H9 (cell line): ENCODE data around the gene SDR39U1. TPM values are rescaled to one million over a fixed set of nuclear protein-coding genes. Genes with fewer than 3 reads are reported as not detected.
"Not testable (repeated sequence)": the region's sequence is repeated elsewhere in the genome, so short reads cannot be mapped to it uniquely, and the experiment has no call there.

Source experiments
- DNase-seq: peaks from one replicate; pipeline ENCODE4 v3.0.0-alpha.2; 2017
- H2AFZ ChIP-seq: one replicate; pipeline ENCODE4 v1.6.1; 2013; ENCODE audit warnings: mild to moderate bottlenecking, low read length, control low read depth, moderate library complexity
- H2AK5ac ChIP-seq: 2 replicates; pipeline ENCODE4 v1.6.1; 2013; ENCODE audit warnings: low read length, control low read depth, mixed read lengths; ENCODE audit not compliant: insufficient read length
- H2BK120ac ChIP-seq: one replicate; pipeline ENCODE4 v1.6.1; 2013; ENCODE audit warnings: low read depth, mild to moderate bottlenecking, low read length, control low read depth, inconsistent platforms; ENCODE audit not compliant: poor library complexity, severe bottlenecking
- H2BK12ac ChIP-seq: 2 replicates; pipeline ENCODE4 v1.6.1; 2013; ENCODE audit warnings: low read length, control low read depth, mixed read lengths, low read depth; ENCODE audit not compliant: insufficient read length
- H2BK15ac ChIP-seq: 2 replicates; pipeline ENCODE4 v1.6.1; 2013; ENCODE audit warnings: low read depth, low read length, control low read depth
- H2BK20ac ChIP-seq: one replicate; pipeline ENCODE4 v1.6.1; 2013; ENCODE audit warnings: low read depth, mild to moderate bottlenecking, low read length, control low read depth, inconsistent platforms; ENCODE audit not compliant: poor library complexity, severe bottlenecking
- H2BK5ac ChIP-seq: 2 replicates; pipeline ENCODE4 v1.6.1; 2013; ENCODE audit warnings: low read length, control low read depth, mixed read lengths; ENCODE audit not compliant: insufficient read length
- H3K14ac ChIP-seq: 2 replicates; pipeline ENCODE4 v1.6.1; 2013; ENCODE audit warnings: low read length, control low read depth; ENCODE audit not compliant: insufficient read depth
- H3K18ac ChIP-seq: 2 replicates; pipeline ENCODE4 v1.6.1; 2013; ENCODE audit warnings: low read depth, mild to moderate bottlenecking, mixed read lengths, low read length, control low read depth; ENCODE audit not compliant: insufficient read length
- H3K23ac ChIP-seq: 2 replicates; pipeline ENCODE4 v1.6.1; 2013; ENCODE audit warnings: low read length, control low read depth, mixed read lengths, low read depth; ENCODE audit not compliant: insufficient read length
- H3K23me2 ChIP-seq: 2 replicates; pipeline ENCODE4 v1.6.1; 2013; ENCODE audit warnings: low read depth, mild to moderate bottlenecking, mixed read lengths, low read length, control low read depth; ENCODE audit not compliant: insufficient read length, poor library complexity, severe bottlenecking
- H3K27ac ChIP-seq: 2 replicates; pipeline ENCODE4 v1.5.1; 2013; ENCODE audit warnings: low read length, control low read depth, mixed read lengths, low read depth; ENCODE audit not compliant: insufficient read length
- H3K27me3 ChIP-seq: 2 replicates; pipeline ENCODE4 v1.6.1; 2013; ENCODE audit warnings: low read length, control low read depth, inconsistent platforms; ENCODE audit not compliant: insufficient read depth
- H3K4ac ChIP-seq: 2 replicates; pipeline ENCODE4 v1.6.1; 2013; ENCODE audit warnings: low read depth, mild to moderate bottlenecking, control low read depth, inconsistent platforms, low read length, moderate library complexity
- H3K4me1 ChIP-seq: 2 replicates; pipeline ENCODE4 v1.6.1; 2013; ENCODE audit warnings: low read length, control low read depth, inconsistent platforms; ENCODE audit not compliant: insufficient read depth
- H3K4me2 ChIP-seq: 2 replicates; pipeline ENCODE4 v1.6.1; 2013; ENCODE audit warnings: low read length, control low read depth, mixed read lengths; ENCODE audit not compliant: insufficient read length, insufficient read depth
- H3K56ac ChIP-seq: 2 replicates; pipeline ENCODE4 v1.6.1; 2013; ENCODE audit warnings: low read depth, mild to moderate bottlenecking, mixed read lengths, low read length, control low read depth; ENCODE audit not compliant: insufficient read length
- H3K79me1 ChIP-seq: 2 replicates; pipeline ENCODE4 v1.6.1; 2013; ENCODE audit warnings: low read depth, mild to moderate bottlenecking, moderate library complexity, low read length, control low read depth, inconsistent platforms; ENCODE audit not compliant: insufficient read depth, poor library complexity, severe bottlenecking
- H3K79me2 ChIP-seq: 2 replicates; pipeline ENCODE4 v1.6.1; 2013; ENCODE audit warnings: low read length, control low read depth, inconsistent platforms; ENCODE audit not compliant: insufficient read depth
- H3K9ac ChIP-seq: 2 replicates; pipeline ENCODE4 v1.6.1; 2013; ENCODE audit warnings: low read length, control low read depth, mixed read lengths; ENCODE audit not compliant: insufficient read length; ENCODE audit errors: extremely low read depth
- H3K9me3 ChIP-seq: one replicate; pipeline ENCODE4 v1.6.1; 2013; ENCODE audit warnings: low read depth, low read length, inconsistent platforms; ENCODE audit not compliant: control insufficient read depth
- H3T11ph ChIP-seq: one replicate; pipeline ENCODE4 v1.6.1; 2013; ENCODE audit warnings: mild to moderate bottlenecking, low read length, control low read depth, inconsistent platforms
- H4K20me1 ChIP-seq: one replicate; pipeline ENCODE4 v1.6.1; 2013; ENCODE audit not compliant: control insufficient read depth, insufficient read length, insufficient read depth
- H4K5ac ChIP-seq: 2 replicates; pipeline ENCODE4 v1.6.1; 2013; ENCODE audit warnings: low read depth, mild to moderate bottlenecking, mixed read lengths, low read length, control low read depth; ENCODE audit not compliant: insufficient read length
- H4K8ac ChIP-seq: replicated peaks from 2 replicates; pipeline ENCODE4 v1.6.1; 2013; ENCODE audit warnings: low read length, control low read depth, mixed read lengths, low read depth; ENCODE audit not compliant: insufficient read length
- H4K91ac ChIP-seq: 2 replicates; pipeline ENCODE4 v1.6.1; 2013; ENCODE audit warnings: low read depth, mild to moderate bottlenecking, moderate library complexity, mixed read lengths, low read length, control low read depth; ENCODE audit not compliant: insufficient read length
- H3K27ac Mint-ChIP-seq, 3 experiments: 2 replicates in 2 of 3; 3 replicates in 1 of 3; pipeline ENCODE4 v1.8.0; 2020 to 2021; ENCODE audit warnings: mixed read lengths in 3 of 3, mild to moderate bottlenecking in 1 of 3, moderate library complexity in 1 of 3
- H3K27me3 Mint-ChIP-seq: 2 replicates; pipeline ENCODE4 v1.8.0; 2021; ENCODE audit warnings: low read depth, mild to moderate bottlenecking, moderate library complexity, mixed read lengths
- H3K36me3 Mint-ChIP-seq, 3 experiments: 2 replicates in 2 of 3; 3 replicates in 1 of 3; pipeline ENCODE4 v1.8.0; 2020 to 2021; ENCODE audit warnings: low read depth in 3 of 3, mixed read lengths in 3 of 3; ENCODE audit not compliant: insufficient read depth in 1 of 3
- H3K4me1 Mint-ChIP-seq, 2 experiments: 2 replicates each; pipeline ENCODE4 v1.8.0; 2020; ENCODE audit warnings: mixed read lengths in 2 of 2
- H3K4me3 Mint-ChIP-seq, 2 experiments: 2 replicates in 1 of 2; 3 replicates in 1 of 2; pipeline ENCODE4 v1.8.0; 2020 to 2021; ENCODE audit warnings: mild to moderate bottlenecking in 2 of 2, mixed read lengths in 2 of 2, moderate library complexity in 1 of 2
- H3K9me3 Mint-ChIP-seq, 2 experiments: 2 replicates in 1 of 2; 3 replicates in 1 of 2; pipeline ENCODE4 v1.8.0; 2020; ENCODE audit warnings: mild to moderate bottlenecking in 2 of 2, mixed read lengths in 2 of 2, moderate library complexity in 1 of 2
- CTCF ChIP-seq: fragments of 200-600 bp; sonication (generic); conservative IDR thresholded peaks from 3 replicates; pipeline ENCODE4 v1.8.0; 2021; ENCODE audit warnings: antibody characterized with exemption, mild to moderate bottlenecking
- WGBS: extraction: QIAGEN DNeasy Blood & Tissue Kit; methylation state at CpG from one replicate; pipeline ENCODE4 v1.1.7; 2013; ENCODE audit warnings: missing lambda C conversion rate, low lambda C conversion rate, mixed read lengths; ENCODE audit not compliant: insufficient read length; ENCODE audit errors: extremely low coverage; 5-methylcytosine and 5-hydroxymethylcytosine counted together
- total RNA-seq: library from RNA; stranded (reverse); gene quantifications from 2 replicates; pipeline ENCODE4 v1.2.1, GENCODE V29; 2021

Gene SDR39U1
- total RNA-seq, 1 experiment from 2014 or later: 56.2 TPM

DNA sequence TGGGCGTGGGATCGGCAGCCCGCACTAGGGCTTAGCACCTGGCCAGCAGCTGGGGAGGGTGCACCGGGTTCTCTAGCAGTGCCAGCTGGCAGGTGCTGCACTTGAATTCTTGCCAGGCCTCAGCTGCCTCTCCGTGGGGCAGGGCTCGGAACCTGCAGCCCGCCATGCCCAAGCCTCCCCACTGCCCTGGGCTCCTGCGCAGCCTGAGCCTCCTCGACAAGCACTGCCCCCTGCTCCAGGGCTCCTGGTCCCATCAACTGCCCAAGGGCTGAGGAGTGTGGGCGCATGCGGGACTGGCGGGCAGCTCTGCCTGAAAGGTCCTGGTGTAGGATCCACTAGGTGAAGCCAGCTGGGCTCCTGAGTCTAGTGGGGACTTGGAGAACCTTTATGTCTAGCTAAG is 30.6 kb upstream of the SDR39U1 start:
- Histone ChIP-seq H3K18ac (no peak overlapping the region), H4K91ac (no peak overlapping the region), H4K20me1 (no peaks in the 10 kb centered on the region), H2BK5ac (no peak overlapping the region), H3K14ac (no peak overlapping the region; the same call in 1 of the 2 replicates), H3K79me1 (no peaks in the 10 kb centered on the region), H2BK120ac (no peak overlapping the region), H3K23me2 (no peaks in the 10 kb centered on the region), H2BK20ac (no peak overlapping the region), H2AFZ (no peak overlapping the region), H3K4ac (no peak overlapping the region), H3K9me3 (no peaks in the 10 kb centered on the region), H3K79me2 (no peaks in the 10 kb centered on the region), H3K9ac (no peak overlapping the region), H3K27ac (no peak overlapping the region), H3K56ac (no peak overlapping the region), H2BK15ac (no peak overlapping the region), H4K8ac (no peak overlapping the region), H3K4me2 (no peak overlapping the region), H2AK5ac (no peak overlapping the region), H3K27me3 (no peaks in the 10 kb centered on the region), H3T11ph (no peak overlapping the region), H2BK12ac (no peak overlapping the region), H4K5ac (no peak overlapping the region), H3K4me1 (no peaks in the 10 kb centered on the region), H3K23ac (no peak overlapping the region)
- Mint-ChIP-seq H3K9me3 (peaks cover 4 to 8% of the 10 kb centered on the region in 2 experiments; a peak in 3 of 5 replicates), H3K4me3 (no peak overlapping the region), H3K36me3 (peaks cover 2 to 5% (median 3%) of the 10 kb centered on the region in 3 experiments; a peak in 4 of 7 replicates), H3K27ac (no peak overlapping the region), H3K27me3 (no peaks in the 10 kb centered on the region; the same call in 1 of the 2 replicates), H3K4me1 (no peaks in the 10 kb centered on the region)
- no CpG with 5 or more reads among the region's 12 CpGs for WGBS
- TF ChIP-seq CTCF: no peak
- DNase-seq: no peak

GRCh38 chr14:24470450-24470849 is 27.9 kb upstream of the SDR39U1 start:
- not testable (repeated sequence) for H3K4ac ChIP-seq, H4K5ac ChIP-seq, H3K27ac Mint-ChIP-seq, H3K79me2 ChIP-seq, DNase-seq, H3K79me1 ChIP-seq, H3K4me1 Mint-ChIP-seq, H3K4me1 ChIP-seq, H4K91ac ChIP-seq, H3K9ac ChIP-seq, H3K9me3 Mint-ChIP-seq, H3K23me2 ChIP-seq, H3K36me3 Mint-ChIP-seq, H2BK12ac ChIP-seq, H3K27me3 ChIP-seq, H2BK5ac ChIP-seq, H3K14ac ChIP-seq, H2AFZ ChIP-seq, H2BK15ac ChIP-seq, H3K4me3 Mint-ChIP-seq, H3K27me3 Mint-ChIP-seq, H3K27ac ChIP-seq, H2BK120ac ChIP-seq, H4K20me1 ChIP-seq, H3T11ph ChIP-seq, H3K56ac ChIP-seq, H3K18ac ChIP-seq, H2AK5ac ChIP-seq, H3K23ac ChIP-seq, H4K8ac ChIP-seq, H3K4me2 ChIP-seq, H2BK20ac ChIP-seq, H3K9me3 ChIP-seq
- WGBS: no CpG with 5 or more reads among the region's 2 CpGs
